DND-41 (cell line): Measurements from ENCODE around the gene MAN1A1.

ENCODE experiments used
- CTCF ChIP-seq: IDR thresholded peaks from 2 replicates; pipeline ENCODE4 v1.5.1; 2012; ENCODE audit warnings: borderline replicate concordance, low read length, moderate library complexity, mild to moderate bottlenecking; ENCODE audit not compliant: poor library complexity, severe bottlenecking; ENCODE audit errors: extremely low read depth
- EZH2 ChIP-seq: IDR thresholded peaks from 3 replicates; pipeline ENCODE4 v1.6.1; 2012; ENCODE audit warnings: borderline replicate concordance, low read depth, mild to moderate bottlenecking, moderate library complexity, low read length, inconsistent platforms; ENCODE audit not compliant: severe bottlenecking

GRCh38 chr6:119361209-119361608, 11.6 kb upstream of the MAN1A1 start:
- TF ChIP-seq EZH2, result no peak
- no peak for TF ChIP-seq CTCF
